Activated gamma-delta T cell (primary cell): ENCODE results near the gene SPSB2.
A peak's percentile ranks its signal among the peaks of the same experiment; 100 is the strongest.

ENCODE experiments used
- DNase-seq: peaks from one replicate; lab custom pipeline; 2025; lab: John Stamatoyannopoulos, UW

The SPSB2 gene

DNA sequence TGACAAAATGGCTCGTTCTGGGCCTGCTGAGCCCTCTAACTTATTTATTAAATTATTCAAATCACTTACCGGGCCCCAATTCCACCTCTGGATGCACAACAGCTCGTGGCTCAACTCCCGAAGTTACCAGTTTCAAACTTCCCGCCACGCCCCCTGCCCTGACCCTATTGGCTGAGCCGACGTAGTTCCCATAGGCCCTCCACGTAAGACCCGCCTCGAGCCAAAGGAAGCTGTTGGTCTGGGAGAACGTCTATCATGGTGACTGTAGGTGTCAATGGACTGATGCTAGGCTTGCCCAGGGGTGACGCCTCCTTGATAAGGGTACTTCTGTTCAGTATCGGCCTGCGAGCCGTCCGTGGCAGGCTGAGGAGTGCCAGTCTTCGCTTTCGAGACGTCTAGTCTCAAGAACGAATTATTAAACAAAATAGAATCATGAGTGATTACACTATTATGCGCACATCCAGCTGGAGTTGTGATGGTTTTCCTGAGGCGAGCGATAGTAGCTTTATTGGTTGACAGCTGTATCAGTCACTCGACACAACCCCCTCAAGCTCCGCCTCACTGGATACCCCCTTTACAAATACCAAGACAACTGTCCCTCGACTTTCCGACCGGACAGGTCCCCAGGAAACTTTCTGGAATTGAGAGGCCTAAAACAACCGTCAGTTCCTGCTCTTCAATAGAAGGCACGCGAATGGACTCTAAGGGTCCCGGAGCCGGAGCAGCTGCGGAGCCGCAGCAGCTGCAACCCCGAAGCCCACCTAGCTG lies 21.8 kb downstream of the SPSB2 start, which contains the start of gene CDCA3:
Gene CDCA3, minus strand, starts transcription at position 134 of the 768 bp plus-strand sequence. CDS start 334 bp downstream, outside the sequence.
- DNase-seq = peak; percentile 48

GRCh38 chr12:6850796-6851152 lies 22.3 kb downstream of the SPSB2 start:
- no peak for DNase-seq

- DNase-seq = no peak
These were observed 23.0 kb downstream of the SPSB2 start for GRCh38 chr12:6849976-6850560.

DNA sequence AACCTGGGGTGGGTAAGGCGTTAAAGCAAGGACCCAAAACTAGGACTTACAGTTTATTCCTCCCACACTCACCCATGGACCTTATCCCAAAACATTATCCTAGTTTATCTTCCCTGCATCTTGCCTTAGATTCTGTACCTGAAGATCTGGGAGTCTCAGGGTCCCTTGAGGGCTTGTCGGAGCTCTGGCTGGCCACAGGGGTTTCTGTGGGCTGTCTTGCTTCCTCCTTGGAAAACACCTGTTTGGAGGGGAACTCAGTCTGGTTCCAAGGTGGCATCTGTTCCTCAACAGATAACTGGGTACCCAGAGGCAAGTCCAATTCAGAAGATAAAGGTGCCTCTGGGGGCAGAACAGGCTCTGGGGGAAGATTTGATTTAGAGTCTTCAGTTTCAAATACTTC lies 23.7 kb downstream of the SPSB2 start:
- DNase-seq = no peak

GRCh38 chr12:6847676-6848075 lies 25.4 kb downstream of the SPSB2 start:
- DNase-seq = no peak

DNA sequence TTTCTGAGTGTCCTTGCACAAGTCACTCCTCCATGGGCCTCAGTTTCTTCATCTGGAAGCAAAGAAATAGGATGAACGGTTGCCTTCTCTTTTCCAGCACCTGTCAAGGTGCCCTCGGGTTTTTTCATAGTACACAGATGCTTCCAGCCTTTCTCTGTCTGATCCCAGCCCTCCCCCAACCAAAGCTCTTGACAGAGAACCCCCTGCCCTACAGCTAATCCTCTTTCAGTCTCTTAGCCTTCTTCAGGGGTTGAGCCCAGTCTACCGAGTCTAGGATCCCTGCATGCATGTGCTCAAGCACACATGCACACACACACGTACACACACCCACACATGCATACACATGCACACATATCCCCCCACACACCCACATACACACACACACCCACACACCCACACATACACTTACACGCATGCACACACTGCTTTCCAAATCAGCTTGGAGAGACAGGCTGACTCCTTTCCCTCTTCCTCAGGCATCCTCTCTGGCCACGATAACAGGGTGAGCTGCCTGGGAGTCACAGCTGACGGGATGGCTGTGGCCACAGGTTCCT lies 26.7 kb downstream of the SPSB2 start:
- no peak for DNase-seq

DNA sequence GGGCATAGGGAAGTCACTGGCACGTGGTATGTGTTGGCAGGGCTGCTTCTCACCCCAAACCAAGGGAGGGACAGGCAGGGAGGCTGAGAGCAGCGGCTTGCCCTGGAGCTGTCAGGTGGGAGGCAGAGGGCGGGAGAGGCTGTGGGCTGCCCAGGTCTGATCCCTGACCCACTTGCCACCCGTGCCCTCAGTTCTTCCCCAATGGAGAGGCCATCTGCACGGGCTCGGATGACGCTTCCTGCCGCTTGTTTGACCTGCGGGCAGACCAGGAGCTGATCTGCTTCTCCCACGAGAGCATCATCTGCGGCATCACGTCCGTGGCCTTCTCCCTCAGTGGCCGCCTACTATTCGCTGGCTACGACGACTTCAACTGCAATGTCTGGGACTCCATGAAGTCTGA lies 27.7 kb downstream of the SPSB2 start:
- no peak for DNase-seq

DNA sequence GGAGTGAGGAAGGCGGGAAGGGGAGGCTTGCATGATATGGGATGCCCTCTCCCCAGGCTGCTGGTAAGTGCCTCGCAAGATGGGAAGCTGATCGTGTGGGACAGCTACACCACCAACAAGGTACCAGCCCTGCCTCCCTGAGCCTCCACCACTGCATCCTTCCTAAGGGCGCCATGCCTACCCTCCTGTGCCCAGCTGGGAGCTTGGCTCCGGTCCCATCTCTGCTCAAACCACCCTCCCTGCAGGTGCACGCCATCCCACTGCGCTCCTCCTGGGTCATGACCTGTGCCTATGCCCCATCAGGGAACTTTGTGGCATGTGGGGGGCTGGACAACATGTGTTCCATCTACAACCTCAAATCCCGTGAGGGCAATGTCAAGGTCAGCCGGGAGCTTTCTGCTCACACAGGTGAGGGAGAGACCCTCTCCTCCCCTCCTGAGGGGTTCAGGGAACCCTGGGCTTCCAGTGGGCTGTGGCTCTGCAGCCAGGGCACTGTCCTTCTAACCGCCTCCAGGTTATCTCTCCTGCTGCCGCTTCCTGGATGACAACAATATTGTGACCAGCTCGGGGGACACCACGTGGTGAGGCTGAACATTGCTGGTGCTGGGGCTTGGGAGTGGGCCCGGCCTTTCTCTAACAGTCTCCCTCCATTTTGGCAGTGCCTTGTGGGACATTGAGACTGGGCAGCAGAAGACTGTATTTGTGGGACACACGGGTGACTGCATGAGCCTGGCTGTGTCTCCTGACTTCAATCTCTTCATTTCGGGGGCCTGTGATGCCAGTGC lies 29.8 kb downstream of the SPSB2 start:
- no peak for DNase-seq

DNA sequence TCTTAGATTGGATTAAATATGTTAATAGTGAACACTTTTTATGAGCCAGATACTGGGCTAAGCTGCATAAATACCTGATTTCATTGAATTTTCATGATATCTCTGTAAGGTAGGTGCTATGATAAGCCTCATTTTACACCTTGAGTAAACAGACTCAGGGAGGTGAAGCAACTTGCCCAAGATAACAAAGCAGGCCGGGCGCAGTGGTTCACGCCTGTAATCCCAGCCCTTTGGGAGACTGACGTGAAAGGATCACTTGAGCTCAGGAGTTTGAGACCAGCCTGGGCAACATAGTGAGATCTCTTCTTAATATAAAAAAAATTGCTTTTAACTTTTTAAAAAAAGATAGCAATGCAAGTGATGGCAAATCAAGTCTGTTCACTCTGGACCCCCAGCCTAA lies 31.0 kb downstream of the SPSB2 start:
- no peak for DNase-seq

DNA sequence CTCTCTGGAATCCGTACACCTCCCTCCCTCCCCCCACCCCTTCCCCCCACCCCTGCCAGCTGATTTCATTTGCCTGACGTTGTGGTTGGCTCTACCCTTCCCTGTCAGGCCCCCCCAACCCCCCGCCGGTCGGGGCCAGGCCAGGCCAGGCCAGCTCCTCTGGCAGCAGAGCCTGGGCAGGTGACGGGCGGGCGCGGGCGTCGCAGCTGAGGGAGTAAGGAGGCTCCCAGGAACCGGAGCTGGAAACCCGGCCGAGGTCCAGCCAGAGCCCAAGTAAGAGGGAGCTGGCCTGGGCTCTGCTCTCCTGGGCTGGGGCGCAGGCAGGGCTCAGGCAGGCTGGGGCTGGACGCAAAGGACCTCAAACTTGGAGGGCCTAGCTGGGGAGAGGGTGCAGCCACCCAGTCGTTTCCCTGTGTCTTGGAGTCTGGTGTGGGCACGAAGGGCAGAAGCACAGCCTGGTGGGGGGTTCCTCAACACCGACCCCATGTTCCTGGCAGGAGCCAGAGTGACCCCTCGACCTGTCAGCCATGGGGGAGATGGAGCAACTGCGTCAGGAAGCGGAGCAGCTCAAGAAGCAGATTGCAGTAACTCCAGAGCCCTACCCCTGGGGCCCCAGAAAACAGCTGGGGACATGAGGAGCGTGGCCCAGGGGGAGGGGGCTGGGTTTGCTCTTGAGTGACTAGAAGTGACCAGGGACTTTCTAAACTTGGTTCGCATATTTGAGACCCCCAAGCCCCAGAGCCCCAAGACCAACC lies 32.2 kb downstream of the SPSB2 start, which contains the start of gene GNB3:
Gene GNB3, plus strand, starts transcription at position 165 of the 755 bp plus-strand sequence. Its CDS starts 363 bp downstream, at position 528.
- no peak for DNase-seq

GRCh38 chr12:6840330-6840729 lies 32.8 kb downstream of the SPSB2 start:
- no peak for DNase-seq

DNA sequence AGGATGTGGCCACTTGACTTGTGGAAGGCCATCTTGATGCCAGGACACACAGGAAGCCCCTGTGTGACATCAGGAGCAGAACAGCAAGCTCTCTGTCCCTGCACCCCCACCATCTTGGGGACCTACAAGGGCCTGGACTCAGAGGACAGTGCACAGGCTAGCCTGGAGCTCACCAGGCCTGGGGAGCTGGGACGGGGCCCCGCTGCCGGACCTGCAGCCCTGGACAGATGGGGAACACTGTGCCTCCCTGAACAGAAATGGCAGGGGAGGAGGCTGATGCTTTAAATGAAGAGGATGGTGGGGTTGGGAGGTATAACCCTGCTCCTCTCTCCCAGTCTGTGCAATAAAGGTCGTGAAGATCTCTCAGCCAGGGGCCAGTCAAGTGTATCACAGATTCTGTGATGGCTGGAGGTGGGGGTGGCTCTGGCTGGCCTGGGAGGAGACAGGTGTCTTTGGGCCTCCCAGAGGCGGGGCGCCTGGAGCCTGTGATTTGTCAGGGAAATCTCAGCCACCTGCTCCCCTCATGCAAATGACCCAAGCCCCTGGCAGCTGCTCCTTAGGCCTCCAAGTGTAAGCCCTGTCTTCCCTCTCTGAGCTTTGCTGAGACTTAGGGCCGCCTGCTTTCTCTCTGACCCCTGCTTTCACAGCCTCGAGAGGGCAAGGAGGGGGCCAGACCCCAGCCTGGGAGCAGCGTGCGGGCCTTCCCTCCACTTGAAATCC lies 33.5 kb downstream of the SPSB2 start:
- no peak for DNase-seq

- DNase-seq = no peak
These were observed 34.2 kb downstream of the SPSB2 start for GRCh38 chr12:6838854-6839253.

- DNase-seq = no peak
These were observed 35.6 kb downstream of the SPSB2 start for GRCh38 chr12:6837370-6838060.

DNA sequence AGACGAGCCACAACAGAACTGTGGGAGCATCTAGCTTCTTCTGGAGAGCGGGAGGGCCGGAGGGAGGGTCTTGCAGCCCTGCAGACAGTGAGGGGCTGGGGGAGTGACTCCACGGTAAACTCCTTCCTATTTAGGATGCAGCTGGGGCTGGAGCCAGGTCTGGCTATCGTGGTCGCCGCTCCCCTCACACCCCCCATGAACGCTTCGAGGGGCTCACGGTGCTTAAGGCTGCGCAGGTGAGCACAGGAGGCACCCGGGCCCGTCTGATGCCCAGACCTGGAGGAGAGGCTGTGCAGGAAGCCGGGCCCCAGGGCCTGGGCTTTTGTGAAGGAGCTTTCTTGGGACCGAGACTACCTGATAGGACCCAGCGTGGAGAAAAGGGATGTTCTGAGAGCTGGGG lies 36.3 kb downstream of the SPSB2 start:
- no peak for DNase-seq

- DNase-seq = no peak
These were observed 38.2 kb downstream of the SPSB2 start for GRCh38 chr12:6834873-6835272.

GRCh38 chr12:6834254-6834653 lies 38.8 kb downstream of the SPSB2 start:
- no peak for DNase-seq

DNA sequence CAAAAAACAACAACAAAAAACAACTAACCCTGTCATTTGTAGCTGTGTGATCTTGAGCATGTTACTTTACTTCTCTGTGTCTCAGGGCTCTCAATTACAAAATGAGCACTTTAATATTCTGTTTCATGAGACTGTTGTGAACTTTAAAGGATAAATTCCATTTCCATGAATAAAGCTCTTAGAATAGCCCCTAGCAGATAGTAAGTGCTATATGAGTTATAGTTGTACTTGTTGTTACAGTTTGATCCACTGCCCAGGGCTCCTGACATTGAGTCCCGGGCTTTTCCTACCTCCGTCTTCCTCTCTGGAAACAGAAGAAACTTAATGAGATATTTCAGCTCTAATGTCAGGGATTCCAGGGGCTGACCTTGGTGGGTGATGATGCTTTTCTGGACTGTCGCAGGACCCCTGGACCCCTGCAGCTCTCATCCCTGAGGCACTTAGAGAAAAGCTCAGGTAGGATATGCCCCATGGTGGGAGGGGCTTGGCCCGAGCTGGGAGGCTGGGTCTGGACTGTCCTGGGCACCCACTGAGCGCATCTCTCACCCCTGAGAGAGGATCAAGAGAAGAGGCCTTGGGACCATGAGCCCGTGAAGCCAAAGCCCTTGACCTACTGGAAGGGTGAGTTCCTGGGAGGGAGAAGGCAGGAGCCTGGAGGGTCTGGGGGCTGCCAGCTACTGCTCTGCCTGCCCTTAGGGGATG lies 39.8 kb downstream of the SPSB2 start:
- no peak for DNase-seq

DNA sequence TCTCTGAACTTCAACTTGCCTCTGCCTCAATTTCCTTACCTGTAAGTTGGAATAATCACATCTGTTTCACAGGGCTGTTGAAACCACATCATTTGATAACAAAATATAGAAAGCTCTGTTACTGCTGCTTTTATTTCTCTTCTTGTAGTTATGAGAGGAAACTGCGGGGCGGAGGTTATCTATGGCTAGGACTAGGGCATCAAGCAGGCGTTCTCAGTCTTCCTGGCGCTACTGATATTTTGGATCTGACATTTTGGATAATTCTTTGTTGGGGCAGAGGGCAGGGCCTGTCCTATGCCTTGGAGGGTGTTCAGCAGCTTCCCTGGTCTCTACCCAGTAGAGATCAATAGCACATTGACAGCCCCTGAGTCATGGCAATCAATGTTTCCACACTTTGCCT lies 41.0 kb downstream of the SPSB2 start:
- no peak for DNase-seq

DNA sequence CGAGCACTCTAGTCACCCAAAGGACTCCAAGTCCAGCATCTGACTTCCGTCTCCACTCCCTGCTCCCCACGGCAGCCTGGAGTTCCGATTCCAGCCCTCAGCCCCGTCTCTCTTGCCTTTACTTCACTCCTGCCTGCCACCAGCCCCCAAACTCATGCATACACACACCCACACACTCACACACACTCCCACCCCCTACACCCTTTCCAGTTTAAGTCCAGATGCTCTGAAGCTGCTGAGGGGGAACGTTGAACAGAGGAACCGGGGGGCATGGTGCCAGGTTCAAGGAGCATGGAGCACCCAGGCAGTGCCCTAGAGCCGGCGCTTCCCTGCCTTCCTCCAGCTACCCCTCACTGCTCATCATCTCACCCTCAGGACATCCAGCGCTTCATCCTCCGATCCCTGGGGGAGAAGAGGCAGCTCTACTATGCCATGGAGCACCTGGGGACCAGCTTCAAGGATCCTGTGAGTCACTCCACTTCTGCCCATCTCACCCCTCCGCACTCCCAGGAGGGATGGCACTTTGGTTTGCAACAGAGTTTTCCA lies 41.6 kb downstream of the SPSB2 start:
- DNase-seq = no peak
